NCI-H2171 (cell line): ENCODE results near the gene STARD9.
"Not testable (repeated sequence)": the region's sequence is repeated elsewhere in the genome, so short reads cannot be mapped to it uniquely, and the experiment has no call there.

Source experiments
- DNase-seq: peaks from one replicate; lab custom pipeline; 2025; lab: John Stamatoyannopoulos, UW

Gene STARD9

GRCh38 chr15:42730135-42730534, 154.7 kb downstream of the STARD9 start:
- DNase-seq, result no peak

GRCh38 chr15:42730536-42730935, 155.1 kb downstream of the STARD9 start:
- DNase-seq, result no peak

- no peak for DNase-seq
Observed at GRCh38 chr15:42731461-42731860, 156.1 kb downstream of the STARD9 start.

GRCh38 chr15:42732095-42732827, 156.9 kb downstream of the STARD9 start:
- no peak for DNase-seq

GRCh38 chr15:42733027-42733426, 157.6 kb downstream of the STARD9 start:
- DNase-seq, result no peak

GRCh38 chr15:42734076-42734672, 158.8 kb downstream of the STARD9 start:
- no peak for DNase-seq

GRCh38 chr15:42735382-42736165, 160.2 kb downstream of the STARD9 start:
- no peak for DNase-seq

GRCh38 chr15:42736178-42736792, 160.9 kb downstream of the STARD9 start:
- DNase-seq, result no peak

- DNase-seq, result peak; percentile 77
Observed at GRCh38 chr15:42736793-42737528, 161.6 kb downstream of the STARD9 start, which contains the start of gene CDAN1. Gene CDAN1 (minus strand): TSS chr15:42737128. CDS start chr15:42737102, 26 bp downstream.

GRCh38 chr15:42737529-42738328, 162.3 kb downstream of the STARD9 start:
- DNase-seq, result no peak

- no peak for DNase-seq
Observed at GRCh38 chr15:42741710-42742109, 166.3 kb downstream of the STARD9 start.

GRCh38 chr15:42742149-42742548, 166.7 kb downstream of the STARD9 start:
- DNase-seq, result no peak

GRCh38 chr15:42744195-42744594, 168.8 kb downstream of the STARD9 start:
- no peak for DNase-seq

GRCh38 chr15:42749266-42749665, 173.9 kb downstream of the STARD9 start:
- DNase-seq, result peak; percentile 43

GRCh38 chr15:42750306-42750705, 174.9 kb downstream of the STARD9 start:
- no peak for DNase-seq

- DNase-seq, result no peak
Observed at GRCh38 chr15:42759093-42759492, 183.7 kb downstream of the STARD9 start.

GRCh38 chr15:42760759-42761158, 185.4 kb downstream of the STARD9 start:
- DNase-seq, result no peak

GRCh38 chr15:42761813-42762212, 186.4 kb downstream of the STARD9 start:
- DNase-seq, result not testable (repeated sequence)

GRCh38 chr15:42764154-42764731, 188.8 kb downstream of the STARD9 start:
- DNase-seq, result not testable (repeated sequence)

- DNase-seq, result not testable (repeated sequence)
Observed at GRCh38 chr15:42766109-42766508, 190.7 kb downstream of the STARD9 start.
